A673 (cell line): ENCODE measurements around the gene MBLAC1. TPM values are rescaled to one million over a fixed set of nuclear protein-coding genes. Genes with fewer than 3 reads are reported as not detected.

ENCODE experiments used
- BruUV-seq: library from RNA; stranded (reverse); fragments of 400-500 nt; replicated peaks from 2 replicates; lab custom pipeline; 2021; lab: Mats Ljungman, UMichigan
- CTCF ChIA-PET: fragments of 300-600 bp; sonication (Branson Sonifier 250); formaldehyde crosslinking; loops from one replicate; lab custom pipeline; 2022; ENCODE audit warnings: antibody characterized with exemption; lab: Charles Lee
- POLR2A ChIA-PET: fragments of 300-600 bp; sonication (Branson Sonifier 250); formaldehyde crosslinking; loops from one replicate; lab custom pipeline; 2022; ENCODE audit warnings: antibody characterized with exemption; ENCODE audit not compliant: low non-redundant PET; lab: Charles Lee
- DNase-seq: peaks from one replicate; pipeline ENCODE4 v3.0.0-alpha.2; 2015; ENCODE audit warnings: low spot score
- H3K27ac ChIP-seq: fragments of 200-600 bp; sonication (generic); 2 replicates; pipeline ENCODE4 v1.5.1; 2016; ENCODE audit warnings: mixed run types, low read depth, mild to moderate bottlenecking, mixed read lengths, antibody characterized with exemption, low read length; ENCODE audit not compliant: poor library complexity, severe bottlenecking
- H3K27me3 ChIP-seq: fragments of 200-600 bp; sonication (generic); replicated peaks from 2 replicates; pipeline ENCODE4 v1.6.1; 2017; ENCODE audit warnings: mixed run types, low read depth, mild to moderate bottlenecking, mixed read lengths, antibody characterized with exemption, low read length; ENCODE audit not compliant: insufficient read depth, poor library complexity
- H3K36me3 ChIP-seq: fragments of 200-600 bp; sonication (generic); 2 replicates; pipeline ENCODE4 v1.6.1; 2016; ENCODE audit warnings: mixed run types, mild to moderate bottlenecking, mixed read lengths, antibody characterized with exemption, low read length; ENCODE audit not compliant: insufficient read depth, poor library complexity, severe bottlenecking
- H3K4me1 ChIP-seq: fragments of 200-600 bp; sonication (generic); 2 replicates; pipeline ENCODE4 v1.6.1; 2017; ENCODE audit warnings: mixed run types, mild to moderate bottlenecking, mixed read lengths, antibody characterized with exemption, low read length; ENCODE audit not compliant: insufficient read depth, poor library complexity, severe bottlenecking
- H3K4me3 ChIP-seq: fragments of 200-600 bp; sonication (generic); 2 replicates; pipeline ENCODE4 v1.5.1; 2016; ENCODE audit warnings: low read depth, mixed run types, mild to moderate bottlenecking, mixed read lengths, low read length; ENCODE audit not compliant: poor library complexity, severe bottlenecking
- H3K9me3 ChIP-seq: fragments of 200-600 bp; sonication (generic); 2 replicates; pipeline ENCODE4 v1.6.1; 2016; ENCODE audit warnings: mixed run types, low read depth, mild to moderate bottlenecking, mixed read lengths, antibody characterized with exemption, low read length; ENCODE audit not compliant: poor library complexity, severe bottlenecking
- CTCF ChIP-seq: fragments of 300-800, 200-600 bp; sonication (generic); conservative IDR thresholded peaks from 2 replicates; pipeline ENCODE4 v1.5.1; 2017; ENCODE audit warnings: low read depth, mild to moderate bottlenecking, antibody characterized with exemption, low read length, moderate library complexity, mixed read lengths
- EZH2 ChIP-seq: fragments of 200-600 bp; sonication (generic); IDR thresholded peaks from 2 replicates; pipeline ENCODE4 v1.6.1; 2017; ENCODE audit warnings: borderline replicate concordance, low read depth, mild to moderate bottlenecking, mixed read lengths, antibody characterized with exemption, low read length; ENCODE audit not compliant: poor library complexity, severe bottlenecking
- intact Hi-C: fragments of 100-400 bp; cut with micrococcal nuclease; formaldehyde crosslinking; loops from one replicate; pipeline ENCODE4 v1.10.0; 2022; ENCODE audit not compliant: unreplicated experiment
- total RNA-seq: library from RNA; stranded (reverse); gene quantifications from 2 replicates; pipeline ENCODE4 v1.2.3, GENCODE V29; 2021

The MBLAC1 gene
- total RNA-seq, 1 experiment from 2014 or later, result 3.1 TPM

- POLR2A ChIA-PET, result no interaction called here
- TF ChIP-seq CTCF, result no peak
- TF ChIP-seq EZH2, result no peak
Measured at GRCh38 chr7:100115026-100115425, 11.7 kb upstream of the MBLAC1 start.

GRCh38 chr7:100118388-100119071 is 8.2 kb upstream of the MBLAC1 start:
- CTCF ChIA-PET, result no interaction called here
- intact Hi-C loops, result no loop called here
- H3K9me3 ChIP-seq, result no peaks in the 10 kb centered on the region
- TF ChIP-seq EZH2 (no peak), CTCF (no peak)
- H3K4me3 ChIP-seq, result peak overlapping the region; percentile 63
- peak overlapping the region; percentile 94 for H3K27ac ChIP-seq
- no peaks in the 10 kb centered on the region for H3K27me3 ChIP-seq
- DNase-seq, result no peak
- POLR2A ChIA-PET, result no interaction called here
- H3K36me3 ChIP-seq, result peaks cover 3% of the 10 kb centered on the region
- peaks cover 9% of the 10 kb centered on the region for H3K4me1 ChIP-seq
- TSS peak; percentile 75 for BruUV-seq

More at GRCh38 chr7:100115026-100115425, 11.7 kb upstream of the MBLAC1 start:
- Histone ChIP-seq H3K4me1 (peaks cover under 1% of the 10 kb centered on the region), H3K9me3 (no peaks in the 10 kb centered on the region), H3K27ac (no peak overlapping the region), H3K36me3 (peaks cover 28% of the 10 kb centered on the region), H3K27me3 (no peaks in the 10 kb centered on the region), H3K4me3 (no peak overlapping the region)
- intact Hi-C loops, result no loop called here
- CTCF ChIA-PET, result no interaction called here
- no TSS peak for BruUV-seq
- no peak for DNase-seq

- H3K9me3 ChIP-seq, result no peaks in the 10 kb centered on the region
- DNase-seq, result peak; percentile 98
- ChIA-PET POLR2A (no interaction called here), CTCF (no interaction called here)
- TSS peak; percentile 72 for BruUV-seq
- no peak for TF ChIP-seq EZH2
- TF ChIP-seq CTCF, result no peak
- H3K36me3 ChIP-seq, result peaks cover 2% of the 10 kb centered on the region
- H3K4me1 ChIP-seq, result peaks cover 9% of the 10 kb centered on the region
- peak within 1 kb of the TSS; percentile 94 for H3K27ac ChIP-seq
- intact Hi-C loops, result no loop called here
- peak within 1 kb of the TSS; percentile 63 for H3K4me3 ChIP-seq
- no peaks in the 10 kb centered on the region for H3K27me3 ChIP-seq
Measured at GRCh38 chr7:100119072-100119969, 7.4 kb upstream of the MBLAC1 start, which contains the start of the genes CNPY4 and TAF6. TSS of gene CNPY4 (plus strand) at chr7:100119634. CDS start at chr7:100119745, 111 bp downstream. TSS of gene TAF6 (minus strand) at chr7:100119358. CDS start at chr7:100114209, 5,149 bp downstream.
